Heart left ventricle (tissue), 16 donors: Measurements from ENCODE around the gene ZNF331. TPM values are rescaled to one million over a fixed set of nuclear protein-coding genes. Genes with fewer than 3 reads are reported as not detected.
"Not testable (repeated sequence)": the region's sequence is repeated elsewhere in the genome, so short reads cannot be mapped to it uniquely, and the experiment has no call there.

Experiments used
- ATAC-seq, 4 donors: fragments of 200-7000 bp; cut with Tn5 transposase; one replicate each; pipeline ENCODE4 v1.9.1; 2020 to 2022; ENCODE audit warnings: moderate library complexity in 4 of 4, mild to moderate bottlenecking in 3 of 4, moderate number of reproducible peaks in 1 of 4
- DNase-seq, 5 donors: peaks; one replicate each; pipeline ENCODE4 v3.0.0-alpha.2; 2020
- H3K27ac ChIP-seq, 12 donors: fragments of 200-600 bp; sonication (generic) in 4 of 12; one replicate each; pipeline versions ENCODE4 v1.5.0 to v1.8.0; 2016 to 2022; ENCODE audit warnings: mild to moderate bottlenecking in 2 of 12
- H3K27me3 ChIP-seq, 9 donors: fragments of 200-600 bp; sonication (generic) in 2 of 9; one replicate each; pipeline versions ENCODE4 v1.5.1 to v1.8.0; 2016 to 2022; ENCODE audit warnings: mild to moderate bottlenecking in 3 of 9
- H3K36me3 ChIP-seq, 9 donors: fragments of 200-600 bp; sonication (generic) in 2 of 9; one replicate each; pipeline versions ENCODE4 v1.5.0 to v1.8.0; 2018 to 2022; ENCODE audit warnings: mild to moderate bottlenecking in 2 of 9
- H3K4me1 ChIP-seq, 12 donors: fragments of 200-600 bp; sonication (generic) in 4 of 12; one replicate each; pipeline versions ENCODE4 v1.5.0 to v1.8.0; 2016 to 2022; ENCODE audit warnings: mild to moderate bottlenecking in 3 of 12
- H3K4me3 ChIP-seq, 12 donors: fragments of 200-600 bp; sonication (generic) in 4 of 12; one replicate each; pipeline versions ENCODE4 v1.5.0 to v1.8.0; 2017 to 2022; ENCODE audit warnings: mild to moderate bottlenecking in 9 of 12, moderate library complexity in 4 of 12
- H3K9me3 ChIP-seq, 12 donors: fragments of 200-600 bp; sonication (generic) in 4 of 12; one replicate each; pipeline versions ENCODE4 v1.5.0 to v1.8.0; 2016 to 2022; ENCODE audit warnings: mild to moderate bottlenecking in 1 of 12
- CTCF ChIP-seq, 12 donors: fragments of 200-600 bp; sonication (generic) in 4 of 12; IDR thresholded peaks; one replicate each; pipeline versions ENCODE4 v1.5.0 to v1.8.0; 2018 to 2022; ENCODE audit warnings: antibody characterized with exemption in 12 of 12, mild to moderate bottlenecking in 5 of 12
- POLR2A ChIP-seq, 2 donors: fragments of 450-650 bp; IDR thresholded peaks; one replicate each; pipeline ENCODE4 v1.6.1; 2017; ENCODE audit warnings: antibody characterized with exemption in 2 of 2, mild to moderate bottlenecking in 2 of 2, moderate library complexity in 2 of 2
- WGBS, 4 donors: extraction: QIAGEN DNeasy Blood & Tissue Kit in 2 of 4; methylation state at CpG; one replicate each; pipeline versions ENCODE4 v1.1.5 to v1.1.7; 2013 to 2018; 5-methylcytosine and 5-hydroxymethylcytosine counted together
- intact Hi-C, 10 donors: fragments of 100-400 bp; cut with DNase I; formaldehyde crosslinking; loops; one replicate each; pipeline versions ENCODE4 v1.11.1 to v1.14.2; 2022
- long read RNA-seq, 3 donors: library from polyadenylated mRNA; unstranded; transcript quantifications; one replicate each; pipeline ENCODE4 v2.0.0, GENCODE V29; 2020 to 2021
- polyA plus RNA-seq, 2 donors: library from polyadenylated mRNA; stranded (reverse); fragments of 200-250 nt; gene quantifications; one replicate each; pipeline ENCODE4 v1.2.3, GENCODE V29; 2013
- total RNA-seq, 9 donors: library from RNA; depleted of rRNA in 2 of 9; stranded (reverse); fragments of >200 nt in 2 of 9; fragmentation: NEBNext Ultra II Directional in 3 of 9; extraction: Animal tissue kit (Norgen Biotek cat#: 25700) in 3 of 9; gene quantifications; one replicate each; pipeline versions ENCODE4 v1.1.0 to v1.2.4, GENCODE V29; 2016 to 2023
- donor health status: ischemic (EF 13 %, LVEDD 7.1; RV severe dilation, severe dysfunction).
- donor health status: healthy with polysubstance abuse.
- donor health status: DM: no; HTN: yes; CAD: no.
- donor health status: DM: no; HTN: no; CAD: no.
- donor health status: ischemic (EF 25% LVEDD 6.9; RV normal size, moderate dysfunction).
- donor health status: ischemic (EF 25% LVEDD 5.7; RV mildly dilated, moderate dysfunction).
- donor health status: healthy.
- donor health status: DM: yes; HTN: yes; CAD: no.
- donor health status: ischemic (EF 35%, LVEDD 5.7; RV mildly dilated, moderate dysfunction).
- donor health status: nonischemic (EF 11% LVEDD 7.7; RV severe dilation, severe dysfunction).
- donor health status: DM: yes; HTN: yes; CAD: no.
- donor health status: PGD.
- donor health status: ischemic (EF 29% LVEDD 5.4; RV normal size, mild dysfunction).
- donor health status: nonischemic (EF 23%, LVEDD 6.1; RV moderate dilation, normal function).

Gene ZNF331
- total RNA-seq (10 to 100 TPM in 6 of 9 donors, 1 to 10 TPM in 3; 7.6 to 25.8 (median 12.3) TPM), polyA plus RNA-seq (1 to 10 TPM; 8.0 to 9.0 TPM)
- long read RNA-seq, donor 1, transcript ZNF331-202 (6 exons, 2,248 nt): major isoform, 6 of 13 reads
- long read RNA-seq, donor 1, partial matches to known transcripts: 1 of 13 reads
- long read RNA-seq, donor 1, other reads (novel, unspliced or antisense): 2 of 13 reads
- long read RNA-seq, donor 2, transcript ZNF331-202 (6 exons, 2,248 nt): major isoform, 69 of 124 reads
- long read RNA-seq, donor 2, transcript ZNF331-221 (5 exons, 913 nt): minor isoform, 5 of 124 reads
- long read RNA-seq, donor 2, transcript ZNF331-217 (5 exons, 2,161 nt): minor isoform, 18 of 124 reads
- long read RNA-seq, donor 2, partial matches to known transcripts: 3 of 124 reads
- long read RNA-seq, donor 2, other reads (novel, unspliced or antisense): 19 of 124 reads
- long read RNA-seq, donor 3, full-length matches to known transcripts: 7 of 10 reads
- long read RNA-seq, donor 3, partial matches to known transcripts: 0 of 10 reads
- long read RNA-seq, donor 3, other reads (novel, unspliced or antisense): 3 of 10 reads

GRCh38 chr19:53537521-53538377 is at the start of gene ZNF331:
Gene ZNF331, plus strand, starts transcription at chr19:53538145. Its CDS starts 31,232 bp downstream, at chr19:53569377.
- Histone ChIP-seq H3K27me3 (no peaks in the 10 kb centered on the region), H3K4me3 (peak within 1 kb of the TSS; percentile 36 to 98 (median 74)), H3K27ac (peak within 1 kb of the TSS; percentile 61 to 91 (median 85)), H3K4me1 (peaks cover 0 to 4% (median 0%) of the 10 kb centered on the region in 12 donors), H3K36me3 (peaks cover 0 to 22% (median 10%) of the 10 kb centered on the region in 9 donors), H3K9me3 (no peaks in the 10 kb centered on the region)
- peak in 1 of 2 donors; percentile 55 for TF ChIP-seq POLR2A (IDR thresholded peaks at IDR 0.05)
- TF ChIP-seq CTCF (IDR thresholded peaks at IDR 0.05): peak in 8 of 12 donors; percentile 15 to 54 (median 42)
- DNase-seq (peak; percentile 83 to 94 (median 87)), ATAC-seq (peak; percentile 87 to 93 (median 92))
- WGBS, 4 donors: 46 to 66% (median 52%) methylated on average over 67 to 81 of the region's 81 CpGs
- intact Hi-C loops: no loop called here

- H3K27me3 ChIP-seq: no peaks in the 10 kb centered on the region
- no peaks in the 10 kb centered on the region for H3K4me1 ChIP-seq
- H3K36me3 ChIP-seq: peaks cover 5 to 58% (median 32%) of the 10 kb centered on the region in 9 donors
- no peak overlapping the region for H3K27ac ChIP-seq
- intact Hi-C loops: no loop called here
- no peak for TF ChIP-seq CTCF (IDR thresholded peaks at IDR 0.05)
- no peak for TF ChIP-seq POLR2A (IDR thresholded peaks at IDR 0.05)
- DNase-seq (no peak), ATAC-seq (no peak)
- H3K9me3 ChIP-seq: peaks cover 0 to 87% (median 39%) of the 10 kb centered on the region in 12 donors
- 96 to 98% (median 97%) methylated on average over 5 of the region's 5 CpGs for WGBS, 4 donors
- no peak overlapping the region for H3K4me3 ChIP-seq
Measured at GRCh38 chr19:53492153-53492552, 45.8 kb upstream of the ZNF331 start.

- H3K27ac ChIP-seq, intact Hi-C loops, DNase-seq, ATAC-seq, H3K4me1 ChIP-seq, H3K4me3 ChIP-seq, H3K27me3 ChIP-seq: not testable (repeated sequence)
- 43 to 54% (median 46%) methylated on average over 10 to 11 of the region's 11 CpGs for WGBS, 4 donors
- peaks cover 0 to 38% (median 19%) of the 10 kb centered on the region in 12 donors for H3K9me3 ChIP-seq
- peaks cover 0 to 10% (median 0%) of the 10 kb centered on the region in 9 donors for H3K36me3 ChIP-seq
Measured at GRCh38 chr19:53497311-53498023, 40.5 kb upstream of the ZNF331 start.

GRCh38 chr19:53498024-53498395 is 39.9 kb upstream of the ZNF331 start:
- ATAC-seq, intact Hi-C loops, H3K4me3 ChIP-seq: not testable (repeated sequence)

GRCh38 chr19:53503151-53503550 is 34.8 kb upstream of the ZNF331 start:
- not testable (repeated sequence) for DNase-seq, H3K4me1 ChIP-seq, H3K4me3 ChIP-seq, H3K36me3 ChIP-seq, H3K27ac ChIP-seq, H3K9me3 ChIP-seq, ATAC-seq
- intact Hi-C loops: loop anchor here in 3 of 10 donors (10.0 kb wide), 1 partner anchor 242 kb away; no protein-coding TSS in a partner anchor
- 15 to 37% (median 23%) methylated on average over 7 of the region's 7 CpGs for WGBS, 4 donors
- peaks cover 0 to 12% (median 2%) of the 10 kb centered on the region in 9 donors for H3K27me3 ChIP-seq

More at GRCh38 chr19:53498024-53498395, 39.9 kb upstream of the ZNF331 start:
- H3K4me1 ChIP-seq, H3K27ac ChIP-seq, H3K27me3 ChIP-seq, DNase-seq: not testable (repeated sequence)
- 35 to 68% (median 43%) methylated on average over 3 to 4 of the region's 4 CpGs for whole genome bisulfite sequencing, 4 donors
- H3K36me3 ChIP-seq: peaks cover 0 to 10% (median 0%) of the 10 kb centered on the region in 9 donors
- peaks cover 0 to 32% (median 14%) of the 10 kb centered on the region in 12 donors for H3K9me3 ChIP-seq

GRCh38 chr19:53503671-53504364 is 34.1 kb upstream of the ZNF331 start:
- not testable (repeated sequence) for H3K27ac ChIP-seq, H3K4me1 ChIP-seq, H3K36me3 ChIP-seq, H3K9me3 ChIP-seq, DNase-seq
- peak; percentile 37 to 89 (median 71) for ATAC-seq
- intact Hi-C loops: loop anchor here in 3 of 10 donors (10.0 kb wide), 1 partner anchor 241 kb away; no protein-coding TSS in a partner anchor
- peaks cover 0 to 12% (median 2%) of the 10 kb centered on the region in 9 donors for H3K27me3 ChIP-seq
- H3K4me3 ChIP-seq: peak overlapping the region in 6 of 12 donors; percentile 12 to 44 (median 36)
- 0 to 7% (median 3%) methylated on average over 2 to 11 of the region's 14 CpGs for WGBS, 4 donors
